ENCODE measurements around the gene PHACTR1. TPM values are rescaled to one million over a fixed set of nuclear protein-coding genes. Genes with fewer than 3 reads are reported as not detected.

Gene PHACTR1
- total and polyA plus RNA-seq, 2 of the 4 experiments (the other 2 are of a cell fraction) = not detected

GRCh38 chr6:13334953-13335352, 618.4 kb downstream of the PHACTR1 start:
- Histone ChIP-seq H3K36me3 (ENCODE audit: control insufficient read depth, insufficient read depth, low read length) (no peaks in the 10 kb centered on the region), H4K5ac (ENCODE audit: low read depth, low read length) (no peak overlapping the region), H3K4me2 (ENCODE audit: low read depth, low read length) (no peak overlapping the region), H3K18ac (ENCODE audit: low read depth, low read length) (no peak overlapping the region), H3K9me3 (ENCODE audit: control insufficient read depth, insufficient read depth, low read length) (no peaks in the 10 kb centered on the region), H3K4me1 (ENCODE audit: control insufficient read depth, insufficient read depth, low read length) (no peaks in the 10 kb centered on the region), H3K79me1 (ENCODE audit: low read depth in 1 of 2, low read length in 2 of 2) (no peaks in the 10 kb centered on the region), H2BK20ac (ENCODE audit: low read depth, low read length) (no peak overlapping the region), H4K8ac (ENCODE audit: low read depth in 2 of 2, low read length in 2 of 2) (no peak overlapping the region), H2BK15ac (ENCODE audit: low read depth, low read length) (no peak overlapping the region), H4K20me1 (ENCODE audit: insufficient read depth, low read length) (no peaks in the 10 kb centered on the region), H3K4ac (ENCODE audit: low read depth, low read length) (no peak overlapping the region), H2AFZ (replicated peaks; ENCODE audit: low read length, poor library complexity) (no peak overlapping the region), H3K27ac (ENCODE audit: insufficient read depth, low read length) (no peak overlapping the region), H3K4me3 (ENCODE audit: insufficient read depth, low read depth, low read length) (no peak overlapping the region), H3K9me1 (ENCODE audit: insufficient read depth, low read length) (no peaks in the 10 kb centered on the region; the same call in 1 of the 2 replicates), H3K14ac (replicated peaks; ENCODE audit: low read depth, low read length) (no peak overlapping the region), H3K23ac (ENCODE audit: low read depth, low read length) (no peak overlapping the region), H2AK5ac (ENCODE audit: low read depth, low read length) (no peak overlapping the region), H2BK5ac (ENCODE audit: low read depth, low read length, poor library complexity, severe bottlenecking) (no peak overlapping the region), H2AK9ac (replicated peaks; ENCODE audit: low read depth, low read length, poor library complexity) (no peak overlapping the region), H3K27me3 (ENCODE audit: control insufficient read depth, insufficient read depth, low read length) (no peaks in the 10 kb centered on the region), H4K91ac (ENCODE audit: insufficient read depth, low read depth, low read length) (no peak overlapping the region), H3K9ac (ENCODE audit: low read depth, low read length) (no peak overlapping the region), H2BK120ac (ENCODE audit: low read depth, low read length) (no peak overlapping the region), H3K56ac (ENCODE audit: extremely low read depth, insufficient read depth, low read length) (no peak overlapping the region)
- in situ Hi-C loops (cut with MboI; ENCODE audit: low sequenced_read_pairs) (no loop called here), intact Hi-C loops (cut with micrococcal nuclease) (loop anchor here (1.0 to 10.0 kb wide), 3 partner anchors 33 to 732 kb away; no protein-coding TSS in a partner anchor), dilution Hi-C loops (cut with HindIII; ENCODE audit: low sequenced_read_pairs, unreplicated experiment) (no loop called here)
- DNase-seq = no peak
- BruUV-seq (replicated peaks) = no TSS peak
- ChIA-PET POLR2A (ENCODE audit: unreplicated experiment) (interaction anchor here (0.7 kb wide), 1 partner anchor 22 kb away, joined by 8 read pairs; no protein-coding TSS in a partner anchor), CTCF (interaction anchor here (0.6 kb wide), 1 partner anchor 14 kb away, joined by 3 read pairs; no protein-coding TSS in a partner anchor)
- ATAC-seq (ENCODE audit: low read depth) = no peak
- no peak for TF ChIP-seq RFX5 (IDR thresholded peaks at IDR 0.05; ENCODE audit: low read depth, low read length)
- 45% methylated on average over 1 of the region's 3 CpGs; no CpG with 5 or more reads in 1 of the 2 experiments for WGBS, 2 experiments (ENCODE audit: extremely low coverage in 2 of 2, insufficient read length in 1 of 2)
